Right renal pelvis (tissue), 4 donors: ENCODE data around the gene TIE1. TPM values are rescaled to one million over a fixed set of nuclear protein-coding genes. Genes with fewer than 3 reads are reported as not detected.

Source experiments
- polyA plus RNA-seq, 4 donors: library from polyadenylated mRNA; unstranded; fragments of 120-200 nt; gene quantifications; one replicate each; pipeline ENCODE4 v1.2.1, GENCODE V29; 2013; ENCODE audit not compliant: insufficient read length in 4 of 4

The TIE1 gene
- polyA plus RNA-seq, 4 donors = 48.1 to 59.1 (median 54.7) TPM

Other genes starting within 250 kb of the TIE1 start
- gene EBNA1BP2, start 128.7 kb upstream of the TIE1 start, polyA plus RNA-seq = 10 to 100 TPM; 72.7 to 79.2 (median 74.3) TPM
- 1 to 10 TPM; 2.9 to 4.1 (median 3.6) TPM for gene CFAP57, start 128.7 kb upstream of the TIE1 start, polyA plus RNA-seq
- 10 to 100 TPM; 13.4 to 17.1 (median 15.7) TPM for gene TMEM125, start 31.0 kb upstream of the TIE1 start, polyA plus RNA-seq
- 10 to 100 TPM; 26.2 to 30.6 (median 28.8) TPM for gene C1orf210, start 15.4 kb upstream of the TIE1 start, polyA plus RNA-seq
- gene MPL, start 36.8 kb downstream of the TIE1 start, polyA plus RNA-seq = under 1 TPM; 0.11 to 0.84 (median 0.50) TPM
- gene CDC20, start 58.0 kb downstream of the TIE1 start, polyA plus RNA-seq = 10 to 100 TPM; 35.9 to 42.6 (median 38.4) TPM
- gene ELOVL1, start 67.0 kb downstream of the TIE1 start, polyA plus RNA-seq = 10 to 100 TPM; 81.0 to 94.4 (median 86.9) TPM
- 10 to 100 TPM; 39.3 to 43.1 (median 41.2) TPM for gene MED8, start 88.8 kb downstream of the TIE1 start, polyA plus RNA-seq
- 10 to 100 TPM; 17.8 to 22.7 (median 20.2) TPM for gene SZT2, start 88.9 kb downstream of the TIE1 start, polyA plus RNA-seq
- gene HYI, start 152.9 kb downstream of the TIE1 start, polyA plus RNA-seq = 10 to 100 TPM; 35.1 to 39.1 (median 37.9) TPM
- gene PTPRF, start 229.9 kb downstream of the TIE1 start, polyA plus RNA-seq = 100 to 1,000 TPM; 203 to 222 (median 211) TPM